HuH-7.5 (cell line): ENCODE measurements around the gene ZNF534.
A peak's percentile ranks its signal among the peaks of the same experiment; 100 is the strongest.
"Not testable (repeated sequence)": the region's sequence is repeated elsewhere in the genome, so short reads cannot be mapped to it uniquely, and the experiment has no call there.

ENCODE experiments used
- DNase-seq: peaks from one replicate; pipeline ENCODE4 v3.0.0; 2011; ENCODE audit warnings: low spot score

ZNF534 gene

GRCh38 chr19:52428937-52429336 lies at the start of gene ZNF534:
ZNF534 (plus strand) TSS chr19:52429148; CDS start chr19:52431475, 2,327 bp downstream.
- DNase-seq, result no peak

GRCh38 chr19:52391135-52391534 lies 37.8 kb upstream of the ZNF534 start:
- DNase-seq, result no peak

DNA sequence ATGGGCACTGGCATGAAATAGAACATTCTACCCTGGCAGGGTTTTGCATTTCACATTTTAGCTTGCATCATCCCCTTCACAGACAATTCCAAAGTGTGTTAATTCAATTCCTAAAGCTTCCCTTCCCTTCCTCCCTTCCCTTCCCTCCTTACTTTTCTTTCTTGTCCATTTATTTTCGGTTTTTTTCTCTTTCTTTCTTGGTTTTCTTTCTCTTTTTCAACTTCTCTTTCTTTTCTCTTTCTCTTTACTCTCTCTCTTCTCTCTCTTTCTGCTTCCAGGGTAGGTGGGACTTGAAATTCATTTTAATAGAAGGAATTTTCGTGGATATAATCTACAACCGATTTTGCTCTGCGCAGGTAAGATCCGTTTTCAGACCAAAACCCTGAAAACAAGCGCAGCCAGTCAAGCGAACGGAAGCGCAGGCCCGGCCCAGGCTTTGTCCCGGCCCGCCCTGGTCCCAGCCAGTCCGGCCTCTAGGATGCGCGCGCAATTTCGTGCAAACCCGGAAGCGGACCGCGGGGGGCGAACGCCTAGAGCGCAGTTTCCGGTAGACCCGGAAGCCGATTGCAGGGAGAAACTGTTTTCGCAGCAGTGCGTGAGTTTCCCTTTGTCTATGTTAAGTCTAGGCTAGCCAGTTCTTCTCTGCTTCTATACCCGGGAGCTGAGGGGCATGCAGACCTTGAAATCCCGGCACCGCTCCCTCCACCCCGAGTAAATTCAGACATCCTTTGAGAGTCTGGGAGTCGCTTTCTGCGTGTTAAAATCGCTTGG lies 31.5 kb upstream of the ZNF534 start, which contains the start of gene ZNF528:
ZNF528 (plus strand) TSS at position 540 of the 771 bp plus-strand sequence. CDS start 4,165 bp downstream, outside the sequence.
- DNase-seq, result peak; percentile 79

DNA sequence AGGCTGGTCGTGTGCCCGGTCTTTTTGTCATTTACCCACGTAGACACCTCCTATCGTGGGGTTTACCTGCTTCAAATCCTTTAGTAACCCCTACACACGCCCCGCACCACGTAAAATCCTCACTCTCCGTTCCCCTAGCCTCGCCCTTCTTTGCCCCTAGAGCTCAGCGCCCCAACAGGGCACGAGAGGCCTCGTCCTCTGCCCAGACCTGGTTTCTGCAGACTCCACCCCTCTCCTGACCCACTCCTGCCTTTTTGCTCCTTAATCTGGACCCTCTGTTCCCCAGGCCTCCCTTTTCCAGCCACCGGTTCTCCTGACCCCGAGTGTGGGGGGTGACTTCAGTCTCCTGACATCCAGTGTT lies 30.9 kb upstream of the ZNF534 start:
- DNase-seq, result no peak

DNA sequence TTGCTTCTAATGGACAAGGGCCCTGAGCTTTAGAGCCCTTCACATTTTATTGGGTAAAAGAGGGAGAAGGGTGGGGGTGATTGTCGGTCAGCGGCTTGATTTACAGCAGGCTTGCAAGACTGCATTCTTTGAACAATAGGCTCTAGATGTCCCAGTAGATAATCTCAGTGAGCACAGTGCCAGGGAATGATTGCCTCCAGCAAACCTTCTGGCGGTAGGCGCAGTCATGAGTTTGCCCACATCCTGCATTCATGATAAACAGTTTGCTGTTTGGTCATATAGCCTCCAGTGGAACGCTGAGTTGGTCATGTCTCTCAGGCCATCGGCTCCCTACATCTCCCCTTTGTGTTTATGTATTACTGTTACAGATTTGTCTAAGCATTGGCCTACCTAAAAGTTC lies 18.7 kb upstream of the ZNF534 start:
- no peak for DNase-seq

DNA sequence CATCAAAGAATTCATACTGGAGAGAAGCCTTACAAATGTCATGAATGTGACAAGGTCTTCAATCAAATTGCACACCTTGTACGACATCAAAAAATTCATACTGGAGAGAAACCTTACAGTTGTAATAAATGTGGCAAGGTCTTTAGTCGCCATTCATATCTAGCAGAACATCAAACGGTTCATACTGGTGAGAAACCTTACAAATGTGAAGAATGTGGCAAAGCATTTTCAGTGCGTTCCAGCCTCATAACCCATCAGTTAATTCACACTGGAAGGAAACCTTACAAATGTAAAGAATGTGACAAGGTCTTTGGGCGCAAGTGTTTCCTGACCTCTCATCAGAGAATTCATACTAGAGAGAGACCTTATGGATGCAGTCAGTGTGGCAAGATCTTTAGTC lies 13.2 kb upstream of the ZNF534 start:
- no peak for DNase-seq

- DNase-seq, result no peak
Observed at GRCh38 chr19:52442179-52442578, 13.2 kb downstream of the ZNF534 start.

DNA sequence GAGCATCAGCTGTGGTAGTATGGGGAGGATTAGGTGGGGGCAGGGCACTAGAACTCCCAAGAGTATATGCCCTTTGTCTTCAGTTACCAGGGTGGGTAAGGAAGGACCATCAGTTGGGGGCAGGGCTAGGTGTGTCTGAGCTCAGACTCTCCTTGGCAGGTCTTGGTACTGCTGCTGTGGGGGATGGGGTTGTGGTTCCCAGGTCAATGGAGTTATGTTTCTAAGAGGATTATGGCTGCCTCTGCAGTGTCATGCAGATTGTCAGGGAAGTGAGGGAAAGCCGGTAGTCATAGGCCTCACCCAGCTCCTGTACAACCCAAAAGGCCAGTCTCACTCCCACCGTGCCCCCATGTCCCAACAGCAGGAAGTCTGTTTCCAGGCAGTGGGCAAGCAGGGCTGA lies 15.6 kb downstream of the ZNF534 start:
- no peak for DNase-seq

GRCh38 chr19:52451241-52451640 lies 22.3 kb downstream of the ZNF534 start:
- no peak for DNase-seq

DNA sequence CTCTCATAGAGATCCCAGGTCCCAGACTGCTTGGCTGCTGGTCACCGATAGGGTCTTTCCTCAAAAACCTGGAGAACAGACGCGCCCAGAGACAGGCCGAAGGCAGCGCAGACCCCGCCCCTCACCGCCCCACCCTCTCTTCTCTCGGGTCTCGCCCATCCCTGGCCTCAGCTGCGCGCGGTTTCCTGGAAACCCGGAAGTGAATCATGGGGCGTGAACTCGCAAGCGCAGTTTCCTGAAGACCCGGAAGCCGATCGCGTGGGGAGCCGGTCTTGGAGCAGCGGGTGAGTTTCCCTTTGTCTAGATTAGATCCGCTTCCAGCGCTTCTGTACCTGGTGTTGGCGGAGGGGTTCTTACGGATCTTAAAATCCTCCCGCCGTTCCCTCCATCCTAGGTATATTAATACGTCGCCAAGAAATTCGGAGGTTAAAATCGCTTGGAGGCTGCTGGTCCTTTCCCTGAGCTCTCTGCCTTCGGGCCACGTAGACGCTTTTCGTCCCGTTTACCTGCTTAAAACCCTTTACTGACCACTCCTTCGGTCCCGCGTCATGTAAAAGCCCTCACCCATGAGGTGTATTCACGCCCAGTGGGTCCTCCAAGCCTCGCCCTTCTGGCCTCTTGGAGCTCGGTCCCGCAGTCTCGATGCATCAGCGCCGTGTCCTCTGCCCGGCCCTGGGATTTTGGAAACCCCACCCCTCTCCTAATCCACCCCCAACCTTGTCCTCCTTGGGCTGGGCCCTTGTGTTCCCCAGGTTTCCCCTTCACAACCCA lies 24.6 kb downstream of the ZNF534 start, which contains the start of gene ZNF578:
ZNF578 (plus strand) TSS at position 230 of the 771 bp plus-strand sequence. CDS start 48,293 bp downstream, outside the sequence.
- no peak for DNase-seq

- DNase-seq, result peak; percentile 23
Observed at GRCh38 chr19:52464798-52465470, 36.0 kb downstream of the ZNF534 start.

GRCh38 chr19:52473655-52474350 lies 44.9 kb downstream of the ZNF534 start:
- DNase-seq, result no peak

DNA sequence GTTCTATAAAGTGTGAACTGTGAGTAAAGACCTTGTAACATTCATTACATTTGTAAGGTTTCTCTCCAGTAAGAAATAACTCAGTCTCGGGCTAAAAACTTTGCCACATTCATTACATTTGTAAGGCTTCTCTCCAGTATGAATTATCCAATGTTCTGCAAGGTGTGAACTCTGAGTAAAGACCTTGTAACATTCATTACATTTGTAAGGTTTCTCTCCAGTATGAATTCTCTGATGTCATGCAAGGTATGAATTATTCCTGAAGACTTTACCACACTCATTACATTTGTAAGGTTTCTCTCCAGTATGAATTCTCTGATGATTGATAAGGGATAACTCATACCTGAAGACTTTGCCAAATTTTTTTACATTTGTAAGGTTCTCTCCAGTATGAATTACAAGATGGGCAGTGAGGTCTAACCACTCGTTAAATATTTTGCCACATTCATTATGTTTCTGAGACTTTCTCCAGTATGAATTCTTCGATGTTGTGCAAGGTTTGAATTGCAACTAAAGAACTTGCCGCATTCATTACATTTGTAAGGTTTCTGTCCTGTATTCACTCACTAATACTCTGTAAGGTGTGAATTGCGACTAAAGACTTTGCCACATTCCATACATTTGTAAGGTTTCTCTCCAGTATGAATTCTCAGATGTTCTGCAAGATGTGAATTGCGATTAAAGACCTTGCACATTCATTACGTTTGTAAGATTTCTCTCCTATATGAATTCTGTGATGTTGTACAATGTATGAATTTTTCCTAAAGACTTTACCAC lies 45.6 kb downstream of the ZNF534 start:
- no peak for DNase-seq

DNA sequence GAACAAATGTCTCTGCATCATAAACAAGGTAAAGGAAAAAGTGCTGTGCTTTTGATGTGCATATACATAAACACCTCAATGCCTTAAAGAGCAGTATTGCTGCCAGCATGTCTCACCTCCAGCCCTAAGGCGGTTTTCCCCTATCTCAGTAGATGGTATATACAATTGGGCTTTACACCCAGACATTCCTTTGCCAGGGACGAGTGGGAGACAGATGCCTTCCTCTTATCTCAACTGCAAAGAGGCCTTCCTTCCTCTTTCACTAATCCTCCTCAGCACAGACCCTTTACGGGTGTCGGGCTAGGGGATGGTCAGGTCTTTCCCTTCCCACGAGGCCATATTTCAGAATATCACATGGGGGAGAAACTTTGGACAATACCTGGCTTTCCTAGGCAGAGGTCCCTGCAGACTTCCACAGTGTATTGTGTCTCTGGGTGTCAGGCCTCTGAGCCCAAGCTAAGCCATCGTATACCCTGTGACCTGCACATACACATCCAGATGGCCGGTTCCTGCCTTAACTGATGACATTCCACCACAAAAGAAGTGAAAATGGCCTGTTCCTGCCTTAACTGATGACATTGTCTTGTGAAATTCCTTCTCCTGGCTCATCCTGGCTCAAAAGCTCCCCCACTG lies 55.3 kb downstream of the ZNF534 start:
- not testable (repeated sequence) for DNase-seq

GRCh38 chr19:52485064-52485463 lies 56.1 kb downstream of the ZNF534 start:
- DNase-seq, result not testable (repeated sequence)

DNA sequence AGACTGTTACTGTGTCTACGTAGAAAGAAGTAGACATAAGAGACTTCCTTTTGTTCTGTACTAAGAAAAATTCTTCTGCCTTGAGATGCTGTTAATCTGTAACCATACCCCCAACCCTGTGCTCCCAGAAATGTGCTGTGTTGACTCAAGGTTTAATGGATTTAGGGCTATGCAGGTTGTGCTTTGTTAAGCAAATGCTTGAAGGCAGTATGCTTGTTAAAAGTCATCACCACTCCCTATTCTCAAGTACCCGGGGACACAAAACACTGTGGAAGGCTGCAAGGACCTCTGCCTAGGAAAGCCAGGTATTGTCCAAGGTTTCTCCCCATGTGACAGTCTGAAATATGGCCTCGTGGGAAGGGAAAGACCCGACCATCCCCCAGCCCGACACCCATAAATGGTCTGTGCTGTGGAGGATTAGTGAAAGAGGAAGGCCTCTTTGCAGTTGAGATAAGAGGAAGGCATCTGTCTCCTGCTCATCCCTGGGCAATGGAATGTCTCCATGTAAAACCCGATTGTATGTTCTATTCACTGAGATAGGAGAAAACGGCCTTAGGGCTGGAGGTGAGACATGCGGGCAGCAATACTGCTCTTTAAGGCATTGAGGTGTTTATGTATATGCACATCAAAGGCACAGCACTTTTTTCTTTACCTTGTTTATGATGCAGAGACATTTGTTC lies 56.8 kb downstream of the ZNF534 start:
- DNase-seq, result not testable (repeated sequence)

DNA sequence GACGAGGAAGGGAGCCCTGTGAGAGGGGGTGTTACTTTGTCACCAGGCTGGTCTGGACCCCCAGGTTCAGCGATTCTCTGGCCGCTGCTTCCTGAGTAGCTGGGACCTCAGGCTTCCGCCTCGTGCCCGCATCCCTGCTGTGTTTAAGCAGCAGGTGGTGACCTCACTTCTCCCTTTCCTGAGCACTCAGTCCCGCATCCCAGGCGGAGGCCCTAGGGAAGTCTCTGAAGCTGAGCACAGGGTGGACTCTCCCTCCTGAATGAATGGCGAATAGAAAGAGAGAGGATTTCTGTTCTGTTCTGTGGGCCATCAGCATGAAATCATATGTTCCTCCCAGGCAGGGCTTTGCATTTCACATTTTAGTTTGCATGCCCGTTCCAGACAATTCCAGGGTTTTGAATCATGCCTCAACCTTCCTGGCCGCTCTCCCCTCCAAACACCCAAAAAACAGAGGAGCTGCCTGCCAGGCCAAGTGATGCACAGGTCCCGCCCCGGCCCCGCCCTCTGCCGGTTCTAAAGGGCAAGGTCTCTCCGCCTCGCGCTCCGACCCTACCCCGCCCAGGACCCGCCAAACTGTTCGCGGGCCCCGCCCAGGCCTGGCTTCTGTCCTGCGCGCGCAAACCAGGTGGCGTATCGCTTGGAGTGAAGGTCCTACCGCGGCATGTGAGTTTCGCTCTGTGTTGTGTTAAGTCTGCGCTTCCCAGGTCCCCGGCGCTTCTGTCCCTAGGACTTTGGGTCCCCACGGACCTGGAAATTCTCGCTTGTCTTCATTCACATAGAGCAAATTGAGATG lies 63.4 kb downstream of the ZNF534 start:
- no peak for DNase-seq

GRCh38 chr19:52492994-52493470 lies 64.1 kb downstream of the ZNF534 start:
- no peak for DNase-seq

- DNase-seq, result no peak
Observed at GRCh38 chr19:52494518-52494917, 65.6 kb downstream of the ZNF534 start.
